ENCODE measurements around the gene SEC61A1.

SEC61A1 gene

GRCh38 chr3:128113817-128114794, 61.9 kb downstream of the SEC61A1 start:
- no peak for DNase-seq (ENCODE audit: low read depth)
